Activated naive CD4-positive, alpha-beta T cell treated with Interleukin-2 at 50 U/mL for 16 hours (primary cell): ENCODE measurements around the gene UBL5.
"Not testable (repeated sequence)": the region's sequence is repeated elsewhere in the genome, so short reads cannot be mapped to it uniquely, and the experiment has no call there.

Experiments
- DNase-seq: peaks from one replicate; pipeline ENCODE4 v3.0.0-alpha.2; 2020

Gene UBL5

GRCh38 chr19:9827289-9828238 lies at the start of gene UBL5:
UBL5 (plus strand) TSS chr19:9827918; CDS start chr19:9828338, 420 bp downstream.
- peak; percentile 91 for DNase-seq

DNA sequence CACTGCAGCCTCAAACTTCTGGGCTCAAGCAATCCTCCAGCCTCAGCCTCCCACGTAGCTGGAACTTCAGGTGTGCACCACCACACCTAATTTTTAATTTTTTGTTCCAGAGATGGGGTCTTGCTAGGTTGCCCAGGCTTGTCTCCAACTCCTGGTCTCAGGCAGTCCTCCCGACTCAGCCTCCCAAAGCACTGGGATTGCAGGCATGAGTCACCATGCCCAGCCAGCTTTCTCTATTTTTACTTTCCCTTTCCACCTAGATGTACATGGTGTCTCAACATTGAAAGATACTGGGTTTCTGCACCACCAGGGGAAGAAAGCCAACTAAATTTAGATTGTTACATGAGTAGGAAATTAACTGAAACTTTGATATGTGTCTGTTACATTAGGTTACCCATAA lies 45.4 kb upstream of the UBL5 start:
- no peak for DNase-seq

DNA sequence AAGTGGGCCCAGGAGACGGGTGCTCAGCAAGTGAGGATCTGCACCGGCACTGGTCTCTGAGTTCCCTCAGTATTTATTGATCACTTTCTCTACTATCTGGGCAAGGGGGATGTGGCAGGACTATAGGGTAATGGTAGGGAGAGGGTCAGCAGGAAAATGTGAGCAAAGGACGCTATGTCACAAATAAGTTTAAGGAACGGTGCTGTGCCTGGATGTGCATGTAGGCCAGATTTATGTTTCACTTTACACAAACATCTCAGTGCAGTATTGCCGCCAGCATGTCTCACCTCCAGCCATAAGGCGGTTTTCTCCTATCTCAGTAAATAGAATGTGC lies 43.6 kb upstream of the UBL5 start:
- DNase-seq, result not testable (repeated sequence)

DNA sequence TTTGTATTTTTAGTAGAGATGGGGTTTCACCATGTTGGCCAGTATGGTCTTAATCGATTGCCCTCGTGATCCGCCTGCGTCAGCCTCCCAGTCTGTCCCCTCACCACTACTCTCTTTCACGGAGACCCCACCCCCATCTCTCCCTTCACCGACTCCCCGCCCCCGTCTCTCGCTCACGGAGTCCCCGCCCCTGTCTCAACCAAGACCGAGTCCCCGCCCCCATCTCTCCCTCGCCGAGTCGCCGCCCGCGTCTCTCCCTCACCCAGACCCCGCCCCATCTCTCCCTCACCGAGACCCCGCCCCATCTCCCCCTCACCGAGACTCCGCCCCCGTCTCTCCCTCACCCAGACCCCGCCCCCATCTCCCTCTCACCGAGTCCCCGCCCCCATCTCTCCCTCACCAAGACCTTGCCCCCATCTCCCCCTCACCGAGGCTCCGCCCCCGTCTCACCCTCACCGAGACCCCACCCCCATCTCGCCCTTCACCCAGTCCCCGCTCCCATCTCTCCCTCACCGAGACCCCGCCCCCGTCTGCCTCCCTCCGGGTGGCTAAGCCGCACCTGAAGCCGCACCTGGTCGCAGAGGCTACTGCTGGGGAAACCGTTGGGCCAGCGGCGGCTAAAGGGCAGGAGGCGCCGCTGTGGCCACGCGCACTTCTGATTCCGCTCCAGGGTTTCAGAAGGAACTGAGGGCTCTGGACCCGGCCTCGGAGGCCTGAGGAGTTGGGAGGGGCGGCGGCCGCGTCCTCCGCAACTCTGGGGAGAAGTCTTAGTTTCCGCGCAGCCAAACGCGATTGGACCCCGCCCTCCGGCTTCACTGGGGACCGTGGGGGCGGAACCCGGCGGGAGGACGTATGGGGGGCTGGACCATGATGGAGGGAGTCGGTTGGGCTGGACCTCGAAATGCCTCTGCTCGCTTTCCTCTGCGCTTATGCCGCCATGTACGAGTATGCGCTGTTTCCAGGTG lies 42.1 kb upstream of the UBL5 start:
- DNase-seq, result peak; percentile 95

GRCh38 chr19:9786342-9786741 lies 41.4 kb upstream of the UBL5 start:
- no peak for DNase-seq

- no peak for DNase-seq
These were observed 40.9 kb upstream of the UBL5 start for GRCh38 chr19:9786819-9787218.

GRCh38 chr19:9788604-9789003 lies 39.1 kb upstream of the UBL5 start:
- not testable (repeated sequence) for DNase-seq

DNA sequence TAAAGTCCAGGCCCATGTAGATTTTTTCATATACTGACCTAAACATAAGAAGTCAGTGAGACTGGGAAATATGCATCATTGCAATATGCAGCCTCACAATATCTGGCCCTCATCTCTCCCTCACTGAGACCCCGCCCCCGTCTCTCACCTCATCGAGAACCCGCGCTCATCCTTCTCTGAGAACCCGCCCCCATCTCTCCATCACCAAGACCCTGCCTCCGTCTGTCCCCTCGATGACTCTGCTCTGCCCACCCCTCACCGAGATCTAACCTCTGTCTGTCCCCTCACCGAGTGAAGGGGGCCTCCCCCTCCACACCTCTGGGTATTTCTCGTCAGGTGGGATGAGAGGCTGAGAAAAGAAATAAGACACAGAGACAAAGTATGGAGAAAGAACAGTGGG lies 38.7 kb upstream of the UBL5 start:
- no peak for DNase-seq

- not testable (repeated sequence) for DNase-seq
These were observed 38.1 kb upstream of the UBL5 start for GRCh38 chr19:9789579-9789978.

- DNase-seq, result not testable (repeated sequence)
These were observed 36.7 kb upstream of the UBL5 start for GRCh38 chr19:9791073-9791367.

DNA sequence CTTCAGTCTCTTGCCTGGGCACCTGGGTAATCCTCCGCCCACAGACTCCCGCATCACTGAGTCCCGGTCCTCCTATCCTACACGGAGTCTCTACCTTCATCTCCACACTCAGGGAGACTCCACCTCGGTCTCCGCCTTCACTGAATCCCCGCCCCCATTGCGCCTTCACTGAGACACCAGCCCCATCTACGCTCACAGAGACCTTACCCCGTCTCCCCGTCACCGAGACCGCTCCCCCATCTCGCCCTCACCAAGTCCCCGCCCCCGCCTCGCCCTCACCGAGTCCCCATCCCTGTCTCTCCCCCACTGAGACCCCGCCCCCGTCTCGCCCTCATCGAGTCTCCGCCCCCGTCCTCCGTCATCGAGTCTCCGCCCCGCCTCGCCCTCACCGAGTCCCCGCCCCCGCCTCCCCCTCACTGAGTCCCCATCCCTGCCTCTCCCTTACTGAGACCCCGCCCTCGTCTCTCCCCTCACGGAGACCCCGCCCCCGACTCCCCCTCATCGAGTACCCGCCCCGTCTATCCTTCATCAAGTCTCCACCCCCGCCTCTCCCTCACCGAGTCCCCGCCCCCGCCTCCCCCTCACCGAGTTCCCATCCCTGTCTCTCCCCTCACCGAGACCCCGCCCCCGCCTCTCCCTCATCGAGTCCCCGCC lies 36.0 kb upstream of the UBL5 start:
- DNase-seq, result peak; percentile 87

- DNase-seq, result peak; percentile 90
These were observed 35.3 kb upstream of the UBL5 start for GRCh38 chr19:9792206-9793070.

DNA sequence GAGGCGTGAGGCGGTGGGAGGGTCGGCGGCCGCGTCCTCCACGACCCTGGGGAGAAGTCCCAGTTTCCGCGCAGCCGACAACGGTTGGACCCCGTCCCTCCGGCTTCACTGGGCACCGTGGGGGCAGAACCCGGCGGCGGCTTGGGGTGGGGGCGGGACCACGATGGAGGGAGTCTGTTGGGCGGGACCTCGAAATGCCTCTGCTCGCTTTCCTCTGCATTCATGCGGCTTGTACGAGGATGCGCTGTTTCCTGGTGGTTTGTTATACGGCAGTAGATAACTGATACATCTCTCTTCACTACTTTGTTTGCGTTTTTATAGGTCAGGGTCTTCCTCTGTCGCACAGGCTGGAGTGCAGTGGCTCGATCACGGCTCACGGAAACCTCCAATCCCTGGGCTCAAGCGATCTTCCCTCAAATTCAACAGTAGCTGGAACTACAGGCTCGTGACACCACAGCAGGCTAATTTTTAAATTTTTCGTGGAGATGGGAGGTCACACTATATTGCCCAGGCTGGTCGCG lies 34.6 kb upstream of the UBL5 start:
- DNase-seq, result peak; percentile 68

DNA sequence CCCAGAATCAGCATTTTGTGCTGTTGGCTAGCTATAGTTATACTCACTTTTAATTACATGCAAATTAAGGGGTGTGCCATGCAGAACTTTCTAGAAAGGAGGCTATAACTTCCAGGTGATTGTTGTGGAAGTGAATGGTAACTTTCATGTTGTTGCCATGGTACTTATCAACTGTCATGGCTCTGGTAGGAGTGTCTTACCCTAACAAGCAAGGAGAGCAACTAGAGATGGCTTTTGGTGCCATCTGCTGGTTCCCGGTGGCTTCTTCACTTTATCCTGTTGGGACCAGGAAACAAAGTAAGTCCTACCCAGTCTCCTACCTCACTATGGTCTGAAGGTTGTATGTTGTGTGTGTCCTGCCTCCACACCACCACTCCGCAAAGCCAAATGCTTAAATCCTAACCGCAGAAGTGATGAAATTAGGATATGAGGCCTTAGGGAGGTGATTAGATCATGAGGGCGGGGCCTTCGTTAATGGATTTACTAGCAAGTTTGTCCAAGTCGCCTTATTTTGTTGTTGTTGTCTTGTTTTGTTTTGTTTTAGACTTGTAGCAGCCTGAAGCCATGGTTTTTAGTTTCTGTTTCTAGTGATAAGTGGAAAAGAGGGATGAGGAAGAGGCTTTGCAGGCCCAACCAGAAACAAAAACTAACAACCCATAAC lies 31.5 kb upstream of the UBL5 start:
- DNase-seq, result peak; percentile 87

DNA sequence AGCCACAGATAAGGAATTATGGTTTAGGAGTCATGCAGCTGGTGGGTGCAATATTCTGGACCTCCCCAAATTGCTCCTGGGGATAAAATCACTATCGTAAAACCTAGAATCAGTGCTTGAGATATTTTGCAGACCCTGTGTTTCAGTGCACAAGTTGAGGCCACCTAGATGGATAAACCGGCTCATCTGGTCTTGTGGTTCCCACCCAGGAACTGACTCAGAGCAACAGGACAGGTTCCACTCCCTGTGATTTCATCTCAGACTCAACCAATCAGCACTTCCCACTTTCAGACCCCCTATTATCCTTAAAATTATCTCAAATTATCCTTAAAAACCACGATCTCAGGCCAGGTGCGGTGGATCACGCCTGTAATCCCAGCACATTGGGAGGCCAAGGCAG lies 29.8 kb upstream of the UBL5 start:
- DNase-seq, result no peak

DNA sequence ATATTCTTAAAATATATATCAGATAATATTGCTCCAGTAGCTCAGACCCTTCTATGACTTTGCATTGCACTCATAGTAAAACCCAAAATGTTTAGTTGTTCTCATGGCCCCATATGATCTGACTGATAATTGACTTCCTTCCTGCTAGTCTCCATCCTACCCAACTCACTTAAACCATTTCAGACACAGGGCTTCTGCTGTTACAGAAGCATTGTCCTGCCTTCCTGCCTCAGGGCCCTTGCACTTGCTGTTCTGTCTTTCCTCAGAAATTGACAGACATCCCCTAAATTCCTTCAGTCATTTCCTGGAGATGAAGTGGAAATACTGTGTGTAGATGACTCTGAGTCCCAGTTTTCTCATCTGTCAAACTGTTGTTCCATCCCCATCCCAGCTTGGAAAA lies 28.6 kb upstream of the UBL5 start:
- DNase-seq, result no peak

GRCh38 chr19:9801976-9802375 lies 25.7 kb upstream of the UBL5 start:
- no peak for DNase-seq

DNA sequence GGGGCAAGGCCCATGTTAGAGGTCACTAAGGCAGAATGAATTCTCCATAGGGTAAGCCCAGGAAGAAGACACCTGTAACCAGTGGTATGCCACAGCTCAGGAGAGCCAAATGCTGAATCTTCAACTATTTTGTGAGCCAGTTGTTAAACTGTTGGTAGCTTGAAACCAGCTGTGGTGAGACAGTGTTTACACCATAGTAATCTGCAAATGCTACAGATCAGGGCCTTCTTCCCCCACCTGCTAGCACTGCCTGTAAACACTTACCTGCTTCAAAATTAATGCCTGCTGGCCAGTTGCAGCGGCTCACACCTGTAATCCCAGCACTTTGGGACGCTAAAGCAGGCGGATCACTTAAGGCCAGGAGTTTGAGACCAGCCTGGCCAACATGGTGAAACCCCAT lies 20.9 kb upstream of the UBL5 start:
- DNase-seq, result no peak

- no peak for DNase-seq
These were observed 18.6 kb upstream of the UBL5 start for GRCh38 chr19:9808855-9809824.

DNA sequence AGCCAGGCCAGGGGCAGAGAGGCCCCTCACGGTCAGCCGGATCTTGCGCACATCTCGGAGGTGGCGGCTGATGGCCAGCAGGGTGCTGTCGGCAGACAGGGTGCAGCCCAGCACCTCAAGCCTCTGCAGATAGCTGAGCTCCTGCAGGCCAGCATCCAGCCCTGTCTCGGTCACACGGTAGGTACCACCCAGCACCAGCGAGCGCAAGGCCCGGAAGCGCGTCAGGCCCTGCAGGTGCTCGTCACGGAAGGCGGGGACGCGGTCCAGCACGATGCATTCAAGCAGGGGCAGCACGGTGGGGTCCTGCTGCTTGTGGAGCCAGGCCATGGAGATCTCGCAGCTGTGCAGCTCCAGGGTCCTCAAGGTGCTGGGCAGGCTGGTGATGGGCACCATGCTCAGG lies 16.6 kb upstream of the UBL5 start:
- DNase-seq, result no peak
